NCI-H2171 (cell line): ENCODE results near the gene DPH5.

Experiments
- DNase-seq: peaks from one replicate; lab custom pipeline; 2025; lab: John Stamatoyannopoulos, UW

Gene DPH5

GRCh38 chr1:100941580-100942216, 83.9 kb downstream of the DPH5 start:
- DNase-seq, result no peak

- DNase-seq, result no peak
Observed at GRCh38 chr1:100941098-100941527, 84.5 kb downstream of the DPH5 start.
